Esophagus muscularis mucosa (tissue), 4 donors: ENCODE measurements around the gene TPD52L1. TPM values are rescaled to one million over a fixed set of nuclear protein-coding genes. Genes with fewer than 3 reads are reported as not detected.

Source experiments
- DNase-seq: peaks from one replicate; pipeline ENCODE4 v3.0.0-alpha.2; 2017; ENCODE audit errors: extremely low spot score
- H3K27ac ChIP-seq, 4 donors: fragments of 200-600 bp; sonication (generic); replicated peaks in 1 of 4; 1 replicate in 3 of 4; 2 replicates in 1 of 4; pipeline ENCODE4 v1.5.1; 2016 to 2019; ENCODE audit warnings: mild to moderate bottlenecking in 1 of 4
- H3K27me3 ChIP-seq, 4 donors: fragments of 200-600 bp; sonication (generic); one replicate each; pipeline versions ENCODE4 v1.5.1 to v1.6.0; 2016 to 2019
- H3K36me3 ChIP-seq, 4 donors: fragments of 200-600 bp; sonication (generic); one replicate each; pipeline ENCODE4 v1.5.1; 2016 to 2019
- H3K4me1 ChIP-seq, 4 donors: fragments of 200-600 bp; sonication (generic); one replicate each; pipeline ENCODE4 v1.5.1; 2016 to 2019
- H3K4me3 ChIP-seq, 4 donors: fragments of 200-600 bp; sonication (generic); 1 replicate in 2 of 4; 2 replicates in 2 of 4; pipeline ENCODE4 v1.5.1; 2016 to 2019; ENCODE audit warnings: mild to moderate bottlenecking in 4 of 4, moderate library complexity in 1 of 4
- H3K9me3 ChIP-seq, 4 donors: fragments of 200-600 bp; sonication (generic); 1 replicate in 3 of 4; 2 replicates in 1 of 4; pipeline ENCODE4 v1.5.1; 2016 to 2019
- EP300 ChIP-seq: sonication (generic); formaldehyde crosslinking; IDR thresholded peaks from one replicate; pipeline ENCODE4 v1.6.1; 2017; ENCODE audit warnings: antibody characterized with exemption
- POLR2A ChIP-seq: fragments of 450-650 bp; IDR thresholded peaks from one replicate; pipeline ENCODE4 v1.6.1; 2017; ENCODE audit warnings: antibody characterized with exemption, moderate library complexity, mild to moderate bottlenecking, low read depth
- POLR2AphosphoS5 ChIP-seq, 2 donors: sonication (generic); formaldehyde crosslinking; IDR thresholded peaks; one replicate each; pipeline ENCODE4 v1.6.1; 2017; ENCODE audit warnings: antibody characterized with exemption in 2 of 2
- WGBS: methylation state at CpG from one replicate; pipeline ENCODE4 v1.1.5; 2018; 5-methylcytosine and 5-hydroxymethylcytosine counted together
- intact Hi-C: fragments of 100-400 bp; cut with DNase I; formaldehyde crosslinking; loops from one replicate; pipeline ENCODE4 v1.15.1; 2023
- total RNA-seq, 4 donors: library from RNA; depleted of rRNA; stranded (reverse); fragments of >200 nt; gene quantifications; one replicate each; pipeline versions ENCODE4 v1.1.0 to v1.2.1, GENCODE V29; 2016
- TF ChIP-seq, protein P1 (sequence below), 3 experiments: fragments of 200-600 bp in 2 of 3; fragments of 450-650 bp in 1 of 3; sonication (generic) in 2 of 3; IDR thresholded peaks; one replicate each; pipeline ENCODE4 v1.5.1; 2017 to 2019; ENCODE audit warnings: antibody characterized with exemption in 3 of 3, mild to moderate bottlenecking in 2 of 3, moderate library complexity in 1 of 3

Gene TPD52L1
- total RNA-seq, 4 donors from 2014 or later: 18.7 to 46.4 (median 31.1) TPM

DNA sequence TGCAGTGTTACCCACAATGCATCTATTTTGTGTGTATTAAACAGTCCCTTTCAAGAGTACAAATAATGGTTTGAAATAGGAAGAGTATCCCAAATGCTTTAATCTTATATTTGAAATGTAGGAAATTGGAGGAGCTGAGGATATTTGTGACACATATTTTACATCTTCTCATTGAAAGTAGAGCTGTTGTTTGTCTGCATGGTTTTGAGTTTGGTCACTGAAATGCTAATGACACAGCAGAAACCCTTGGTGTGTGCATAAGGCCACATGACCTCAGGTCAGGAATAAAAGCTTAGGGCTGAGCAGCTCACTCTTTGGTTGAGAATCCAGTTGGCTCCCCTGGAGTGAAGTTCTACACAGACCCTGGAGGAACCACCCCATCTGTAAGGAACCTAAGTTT lies 49.8 kb downstream of the TPD52L1 start:
- no peaks in the 10 kb centered on the region for H3K36me3 ChIP-seq

DNA sequence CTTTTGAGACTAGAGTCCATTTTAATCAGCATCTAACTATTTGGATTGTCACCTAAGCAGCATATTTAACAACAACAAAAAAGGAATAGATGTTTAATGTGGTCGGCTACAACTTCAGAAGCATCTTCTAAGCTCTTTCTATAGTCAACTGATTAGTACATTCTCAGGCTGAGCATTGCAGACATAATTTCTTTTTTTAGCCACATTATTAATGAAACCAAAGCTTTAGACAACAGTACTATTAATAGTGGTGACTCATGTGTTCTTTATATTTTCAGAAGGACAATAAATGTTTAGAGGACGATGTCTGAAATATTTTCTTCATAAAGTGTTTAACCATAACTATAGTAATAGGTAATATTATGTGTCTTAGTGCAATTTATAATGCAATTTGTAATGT lies 52.4 kb downstream of the TPD52L1 start:
- no peaks in the 10 kb centered on the region for H3K27me3 ChIP-seq
- peaks cover 8 to 14% (median 11%) of the 10 kb centered on the region in 4 donors for H3K4me1 ChIP-seq
- H3K9me3 ChIP-seq: no peaks in the 10 kb centered on the region
- no peak for DNase-seq
- WGBS: 62% methylated on average over 2 of the region's 2 CpGs
- H3K36me3 ChIP-seq: no peaks in the 10 kb centered on the region
- TF ChIP-seq POLR2AphosphoS5 (IDR thresholded peaks at IDR 0.05) (no peak), POLR2A (no peak), EP300 (no peak)
- TF ChIP-seq, protein P1, sequence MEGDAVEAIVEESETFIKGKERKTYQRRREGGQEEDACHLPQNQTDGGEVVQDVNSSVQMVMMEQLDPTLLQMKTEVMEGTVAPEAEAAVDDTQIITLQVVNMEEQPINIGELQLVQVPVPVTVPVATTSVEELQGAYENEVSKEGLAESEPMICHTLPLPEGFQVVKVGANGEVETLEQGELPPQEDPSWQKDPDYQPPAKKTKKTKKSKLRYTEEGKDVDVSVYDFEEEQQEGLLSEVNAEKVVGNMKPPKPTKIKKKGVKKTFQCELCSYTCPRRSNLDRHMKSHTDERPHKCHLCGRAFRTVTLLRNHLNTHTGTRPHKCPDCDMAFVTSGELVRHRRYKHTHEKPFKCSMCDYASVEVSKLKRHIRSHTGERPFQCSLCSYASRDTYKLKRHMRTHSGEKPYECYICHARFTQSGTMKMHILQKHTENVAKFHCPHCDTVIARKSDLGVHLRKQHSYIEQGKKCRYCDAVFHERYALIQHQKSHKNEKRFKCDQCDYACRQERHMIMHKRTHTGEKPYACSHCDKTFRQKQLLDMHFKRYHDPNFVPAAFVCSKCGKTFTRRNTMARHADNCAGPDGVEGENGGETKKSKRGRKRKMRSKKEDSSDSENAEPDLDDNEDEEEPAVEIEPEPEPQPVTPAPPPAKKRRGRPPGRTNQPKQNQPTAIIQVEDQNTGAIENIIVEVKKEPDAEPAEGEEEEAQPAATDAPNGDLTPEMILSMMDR (IDR thresholded peaks at IDR 0.05): no peak
- intact Hi-C loops: no loop called here
- H3K27ac ChIP-seq: no peak overlapping the region
- H3K4me3 ChIP-seq: no peak overlapping the region

More for the DNA sequence above, 49.8 kb downstream of the TPD52L1 start:
- no peak for DNase-seq
- TF ChIP-seq POLR2A (no peak), POLR2AphosphoS5 (IDR thresholded peaks at IDR 0.05) (no peak), EP300 (no peak)
- TF ChIP-seq, protein P1 (IDR thresholded peaks at IDR 0.05): no peak
- H3K4me1 ChIP-seq: peaks cover 10 to 21% (median 14%) of the 10 kb centered on the region in 4 donors
- H3K9me3 ChIP-seq: no peaks in the 10 kb centered on the region
- no peak overlapping the region for H3K4me3 ChIP-seq
- intact Hi-C loops: no loop called here
- H3K27me3 ChIP-seq: no peaks in the 10 kb centered on the region
- no peak overlapping the region for H3K27ac ChIP-seq

DNA sequence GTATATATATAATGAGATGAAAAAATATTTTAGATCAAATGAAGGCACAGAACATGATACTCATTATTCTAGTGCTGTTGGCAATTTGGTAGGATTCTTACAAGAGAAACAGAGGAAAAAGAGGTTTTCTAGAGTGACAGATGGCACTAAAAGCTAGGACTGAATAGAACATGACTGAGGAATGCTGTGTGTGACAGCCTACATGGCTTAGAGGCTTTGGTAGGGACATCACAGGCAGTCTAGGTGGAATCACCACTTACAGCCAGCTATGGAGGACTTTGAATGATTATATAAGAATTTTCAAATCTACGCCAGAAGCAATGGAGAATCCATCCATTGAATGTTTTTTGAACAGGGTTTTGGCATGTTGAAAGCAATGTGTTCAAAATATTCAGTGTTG lies 52.8 kb downstream of the TPD52L1 start:
- no peak for DNase-seq
- H3K4me1 ChIP-seq: peaks cover 8 to 14% (median 10%) of the 10 kb centered on the region in 4 donors
- TF ChIP-seq, protein P1 (IDR thresholded peaks at IDR 0.05): no peak
- TF ChIP-seq EP300 (no peak), POLR2AphosphoS5 (IDR thresholded peaks at IDR 0.05) (no peak), POLR2A (no peak)
- 95% methylated on average over 1 of the region's 1 CpG for WGBS
- no peak overlapping the region for H3K4me3 ChIP-seq
- H3K27me3 ChIP-seq: no peaks in the 10 kb centered on the region
- H3K9me3 ChIP-seq: no peaks in the 10 kb centered on the region
- no peaks in the 10 kb centered on the region for H3K36me3 ChIP-seq
- no peak overlapping the region for H3K27ac ChIP-seq
- intact Hi-C loops: no loop called here

DNA sequence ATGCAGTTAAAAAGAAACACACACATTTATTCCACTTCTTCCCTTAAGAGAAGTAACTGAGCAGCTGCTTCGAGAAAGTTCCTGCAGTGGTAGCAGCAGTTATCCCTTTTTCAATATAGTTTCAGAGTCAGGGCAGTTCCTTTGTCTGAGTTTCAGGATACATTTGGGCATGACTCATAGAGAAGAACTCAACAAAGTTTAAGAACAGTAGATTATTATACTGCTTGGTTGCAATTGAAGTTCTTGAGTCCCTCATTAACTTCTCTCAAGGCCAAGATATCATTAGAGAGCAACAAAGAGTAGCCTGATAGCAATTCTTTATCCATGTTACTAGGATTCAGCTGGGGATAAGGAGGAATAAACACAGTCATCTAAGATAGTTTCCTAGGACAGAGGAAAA lies 54.4 kb downstream of the TPD52L1 start:
- H3K27me3 ChIP-seq: no peaks in the 10 kb centered on the region
- TF ChIP-seq POLR2AphosphoS5 (IDR thresholded peaks at IDR 0.05) (no peak), POLR2A (no peak), EP300 (no peak)
- WGBS: 79% methylated on average over 1 of the region's 1 CpG
- H3K27ac ChIP-seq: no peak overlapping the region
- no peak overlapping the region for H3K4me3 ChIP-seq
- H3K4me1 ChIP-seq: peaks cover 0 to 7% (median 0%) of the 10 kb centered on the region in 4 donors
- no peak for DNase-seq
- intact Hi-C loops: no loop called here
- no peaks in the 10 kb centered on the region for H3K9me3 ChIP-seq
- H3K36me3 ChIP-seq: no peaks in the 10 kb centered on the region

DNA sequence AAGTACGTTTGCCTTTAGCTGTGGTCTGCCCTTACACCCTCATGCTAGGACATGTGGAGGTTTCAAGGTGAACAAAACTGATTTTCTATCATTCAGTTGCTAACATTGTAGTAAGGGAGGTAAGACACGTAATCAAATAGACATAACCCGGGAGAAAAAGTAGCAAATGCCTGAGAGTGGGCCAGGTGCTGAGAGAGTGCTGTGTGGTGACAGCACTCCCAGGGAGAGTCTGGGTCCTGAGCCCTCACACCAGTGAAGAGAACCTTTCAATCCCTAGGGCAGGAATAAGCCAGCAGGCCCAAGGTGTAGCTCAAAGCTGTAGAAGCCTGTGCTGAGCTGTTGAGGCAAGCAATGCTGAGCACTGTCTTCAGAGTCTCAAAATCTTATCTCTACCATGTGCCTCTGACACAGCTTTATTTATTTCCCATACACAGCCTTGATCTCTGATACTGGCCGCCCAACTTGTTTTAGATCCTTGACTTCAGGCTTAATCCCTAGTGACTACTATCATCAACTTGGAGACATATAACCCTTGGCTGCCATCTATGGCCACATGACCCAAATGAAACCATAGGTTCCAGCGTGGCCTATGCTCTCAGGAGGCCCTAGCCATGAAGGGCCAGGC lies 55.2 kb downstream of the TPD52L1 start:
- DNase-seq: no peak
- 91% methylated on average over 5 of the region's 5 CpGs for WGBS
- peaks cover 0 to 7% (median 0%) of the 10 kb centered on the region in 4 donors for H3K4me1 ChIP-seq
- intact Hi-C loops: no loop called here
- H3K27me3 ChIP-seq: no peaks in the 10 kb centered on the region
- no peak overlapping the region for H3K4me3 ChIP-seq
- H3K27ac ChIP-seq: no peak overlapping the region
- H3K9me3 ChIP-seq: no peaks in the 10 kb centered on the region
- no peaks in the 10 kb centered on the region for H3K36me3 ChIP-seq
- TF ChIP-seq EP300: no peak
- no peak for TF ChIP-seq POLR2AphosphoS5 (IDR thresholded peaks at IDR 0.05)
- TF ChIP-seq POLR2A: no peak
- TF ChIP-seq, protein P1 (IDR thresholded peaks at IDR 0.05): no peak
